B cell (primary cell): ENCODE data around the gene GRK3.

Experiments used
- EZH2 ChIP-seq: IDR thresholded peaks from 2 replicates; pipeline ENCODE4 v1.6.1; 2012; ENCODE audit warnings: borderline replicate concordance, low read depth, mild to moderate bottlenecking, moderate library complexity, low read length; ENCODE audit not compliant: insufficient read depth, poor library complexity, severe bottlenecking
- TF ChIP-seq, protein P1 (sequence below): fragments of 200-600 bp; IDR thresholded peaks from one replicate; pipeline ENCODE4 v1.8.0; 2022; ENCODE audit warnings: antibody characterized with exemption, mild to moderate bottlenecking

DNA sequence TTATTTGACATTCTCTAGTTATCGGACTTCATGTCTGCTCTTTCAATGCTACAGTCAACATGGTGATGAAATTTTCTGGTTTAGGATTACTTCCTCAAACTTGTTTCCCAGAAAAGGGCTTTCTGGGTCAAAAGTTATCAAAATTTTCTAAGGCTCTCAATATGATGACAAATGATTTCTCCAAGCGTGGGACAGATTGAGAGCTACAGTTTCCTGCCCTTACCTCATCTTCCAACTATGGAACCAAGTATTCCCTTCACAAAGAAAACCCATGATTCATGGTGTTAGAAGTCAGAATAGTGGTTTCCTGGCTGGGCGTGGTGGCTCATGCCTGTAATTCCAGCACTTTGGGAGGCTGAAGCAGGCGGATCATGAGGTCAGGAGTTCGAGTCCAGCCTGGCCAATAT, 195.4 kb downstream of the GRK3 start:
- TF ChIP-seq, protein P1, sequence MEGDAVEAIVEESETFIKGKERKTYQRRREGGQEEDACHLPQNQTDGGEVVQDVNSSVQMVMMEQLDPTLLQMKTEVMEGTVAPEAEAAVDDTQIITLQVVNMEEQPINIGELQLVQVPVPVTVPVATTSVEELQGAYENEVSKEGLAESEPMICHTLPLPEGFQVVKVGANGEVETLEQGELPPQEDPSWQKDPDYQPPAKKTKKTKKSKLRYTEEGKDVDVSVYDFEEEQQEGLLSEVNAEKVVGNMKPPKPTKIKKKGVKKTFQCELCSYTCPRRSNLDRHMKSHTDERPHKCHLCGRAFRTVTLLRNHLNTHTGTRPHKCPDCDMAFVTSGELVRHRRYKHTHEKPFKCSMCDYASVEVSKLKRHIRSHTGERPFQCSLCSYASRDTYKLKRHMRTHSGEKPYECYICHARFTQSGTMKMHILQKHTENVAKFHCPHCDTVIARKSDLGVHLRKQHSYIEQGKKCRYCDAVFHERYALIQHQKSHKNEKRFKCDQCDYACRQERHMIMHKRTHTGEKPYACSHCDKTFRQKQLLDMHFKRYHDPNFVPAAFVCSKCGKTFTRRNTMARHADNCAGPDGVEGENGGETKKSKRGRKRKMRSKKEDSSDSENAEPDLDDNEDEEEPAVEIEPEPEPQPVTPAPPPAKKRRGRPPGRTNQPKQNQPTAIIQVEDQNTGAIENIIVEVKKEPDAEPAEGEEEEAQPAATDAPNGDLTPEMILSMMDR = no peak
- TF ChIP-seq EZH2 = no peak
